ENCODE data around the gene TAS2R39.

Gene TAS2R39

DNA sequence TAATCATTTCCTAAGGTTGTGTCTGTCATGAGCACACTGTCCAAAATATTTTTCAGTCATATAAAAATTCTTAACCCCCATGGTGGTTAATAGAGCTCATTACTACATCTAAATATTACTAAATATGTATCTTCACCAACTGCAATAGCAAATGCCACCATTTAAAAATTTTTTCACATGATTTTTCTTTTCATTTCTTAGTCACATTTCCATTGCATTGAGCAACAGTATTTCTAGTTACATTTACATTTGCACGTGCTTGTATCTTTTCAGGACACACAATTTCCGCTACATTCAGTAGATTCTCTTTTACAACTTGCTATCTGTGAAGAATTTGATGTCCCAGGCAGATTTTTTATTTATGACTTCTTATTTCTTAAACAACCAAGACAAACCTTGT, 33.5 kb downstream of the TAS2R39 start:
- no peak for DNase-seq

- DNase-seq = no peak
Measured at GRCh38 chr7:143217806-143218205, 34.6 kb downstream of the TAS2R39 start.

- no peak for DNase-seq
Measured at GRCh38 chr7:143221286-143221685, 38.1 kb downstream of the TAS2R39 start.

GRCh38 chr7:143221737-143222136, 38.5 kb downstream of the TAS2R39 start, which contains the start of gene TAS2R40:
Gene TAS2R40 (plus strand): TSS chr7:143222037. CDS start chr7:143222079, 42 bp downstream.
- no peak for DNase-seq

DNA sequence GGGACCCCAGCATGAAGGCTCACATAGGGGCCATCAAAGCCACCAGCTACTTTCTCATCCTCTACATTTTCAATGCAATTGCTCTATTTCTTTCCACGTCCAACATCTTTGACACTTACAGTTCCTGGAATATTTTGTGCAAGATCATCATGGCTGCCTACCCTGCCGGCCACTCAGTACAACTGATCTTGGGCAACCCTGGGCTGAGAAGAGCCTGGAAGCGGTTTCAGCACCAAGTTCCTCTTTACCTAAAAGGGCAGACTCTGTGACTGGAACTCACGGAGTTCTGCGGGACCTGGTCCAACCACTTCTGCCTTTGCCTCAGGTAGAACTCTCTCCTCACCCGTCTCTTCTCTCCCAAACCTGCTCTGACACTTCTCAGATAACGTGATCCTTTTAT, 39.6 kb downstream of the TAS2R39 start:
- DNase-seq = no peak

GRCh38 chr7:143223784-143224183, 40.6 kb downstream of the TAS2R39 start:
- no peak for DNase-seq

- DNase-seq = no peak
Measured at GRCh38 chr7:143225047-143225446, 41.8 kb downstream of the TAS2R39 start.

- no peak for DNase-seq
Measured at GRCh38 chr7:143227806-143228205, 44.6 kb downstream of the TAS2R39 start.

DNA sequence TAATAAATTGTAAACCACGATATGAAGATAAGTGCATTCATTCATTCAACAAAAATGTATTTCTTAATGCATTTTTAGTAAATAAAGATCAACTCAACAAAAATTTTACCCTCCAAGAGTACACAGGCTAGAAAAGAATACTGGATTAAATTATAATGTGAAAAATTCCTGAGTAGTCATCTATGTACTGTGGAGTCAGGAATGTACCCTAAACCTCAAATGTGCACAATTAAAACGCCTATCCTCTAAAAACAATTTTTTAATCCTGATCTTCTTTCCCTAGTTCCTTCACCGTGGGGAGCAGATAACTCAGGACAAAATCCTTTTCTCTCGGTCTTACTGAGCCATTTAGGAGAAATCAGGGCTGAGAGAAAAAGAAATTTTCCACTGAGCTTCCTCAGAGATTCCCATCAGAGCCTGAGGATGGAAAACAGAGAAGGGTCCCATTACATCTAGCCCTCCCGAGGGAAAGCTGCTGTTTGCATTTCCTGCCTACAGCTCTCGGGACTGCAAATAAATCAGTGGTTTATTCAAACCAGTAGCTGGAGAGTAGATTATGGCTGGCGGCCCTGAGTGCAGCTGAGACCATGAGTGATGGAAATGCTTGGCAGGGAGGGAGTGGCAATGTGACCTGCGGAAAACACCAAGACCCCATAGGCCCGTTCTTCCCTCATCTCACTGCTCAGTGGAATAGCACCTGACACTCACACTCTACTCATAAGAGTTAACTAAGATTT, 46.0 kb downstream of the TAS2R39 start:
- DNase-seq = no peak

- DNase-seq = no peak
Measured at GRCh38 chr7:143230602-143231457, 47.6 kb downstream of the TAS2R39 start.

Data from NCI-H1048 (cell line).